ENCODE measurements around the gene BLOC1S4. TPM values are rescaled to one million over a fixed set of nuclear protein-coding genes. Genes with fewer than 3 reads are reported as not detected.

Gene BLOC1S4
- total RNA-seq, 1 donor from 2014 or later, result 19.1 TPM

GRCh38 chr4:6742989-6743388, 27.0 kb downstream of the BLOC1S4 start:
- Mint-ChIP-seq H3K27me3 (no peaks in the 10 kb centered on the region), H3K36me3 (no peaks in the 10 kb centered on the region), H3K4me3 (no peak overlapping the region), H3K27ac (no peak overlapping the region), H3K9me3 (no peaks in the 10 kb centered on the region), H3K4me1 (ENCODE audit: unreplicated experiment) (peaks cover 5% of the 10 kb centered on the region)
- TF ChIP-seq CTCF (conservative IDR thresholded peaks at IDR 0.05), result no peak
- no peak for DNase-seq (ENCODE audit: extremely low spot score, unreplicated experiment)

GRCh38 chr4:6746721-6747293, 30.8 kb downstream of the BLOC1S4 start:
- no peaks in the 10 kb centered on the region for H3K9me3 Mint-ChIP-seq
- H3K4me3 Mint-ChIP-seq, result no peak overlapping the region
- no peak overlapping the region for H3K27ac Mint-ChIP-seq
- no peak for TF ChIP-seq CTCF (conservative IDR thresholded peaks at IDR 0.05)
- H3K4me1 Mint-ChIP-seq (ENCODE audit: unreplicated experiment), result peaks cover 20% of the 10 kb centered on the region
- H3K36me3 Mint-ChIP-seq, result no peaks in the 10 kb centered on the region
- no peaks in the 10 kb centered on the region for H3K27me3 Mint-ChIP-seq
- DNase-seq (ENCODE audit: extremely low spot score, unreplicated experiment), result no peak

GRCh38 chr4:6747294-6748051, 31.5 kb downstream of the BLOC1S4 start:
- TF ChIP-seq CTCF (conservative IDR thresholded peaks at IDR 0.05), result no peak
- no peak overlapping the region for H3K4me3 Mint-ChIP-seq
- H3K9me3 Mint-ChIP-seq, result no peaks in the 10 kb centered on the region
- H3K4me1 Mint-ChIP-seq (ENCODE audit: unreplicated experiment), result peaks cover 21% of the 10 kb centered on the region
- H3K27ac Mint-ChIP-seq, result no peak overlapping the region
- H3K36me3 Mint-ChIP-seq, result no peaks in the 10 kb centered on the region
- no peak for DNase-seq (ENCODE audit: extremely low spot score, unreplicated experiment)
- H3K27me3 Mint-ChIP-seq, result no peaks in the 10 kb centered on the region

DNA sequence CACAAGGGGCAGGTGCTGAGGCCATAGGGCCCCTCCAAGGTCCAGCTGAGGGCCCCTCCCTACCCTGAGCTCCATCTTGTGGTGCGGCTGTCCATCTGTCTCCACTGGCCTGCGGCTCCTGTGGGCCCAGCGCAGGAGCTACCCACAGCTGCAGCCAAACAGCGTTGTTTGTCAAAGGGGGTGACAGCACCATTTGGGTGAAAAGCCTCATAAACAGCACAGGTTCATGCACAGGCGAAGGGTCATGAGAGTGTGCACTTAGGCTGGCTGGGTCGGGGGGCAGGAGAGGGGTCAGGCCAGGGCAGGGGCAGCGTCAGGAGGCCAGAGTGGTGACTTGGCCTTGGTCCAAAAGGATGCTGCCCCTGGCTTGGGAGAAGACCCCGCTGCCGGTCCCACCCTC, 32.3 kb downstream of the BLOC1S4 start:
- H3K36me3 Mint-ChIP-seq, result no peaks in the 10 kb centered on the region
- peaks cover 21% of the 10 kb centered on the region for H3K4me1 Mint-ChIP-seq (ENCODE audit: unreplicated experiment)
- no peak overlapping the region for H3K27ac Mint-ChIP-seq
- DNase-seq (ENCODE audit: extremely low spot score, unreplicated experiment), result no peak
- TF ChIP-seq CTCF (conservative IDR thresholded peaks at IDR 0.05), result no peak
- no peaks in the 10 kb centered on the region for H3K9me3 Mint-ChIP-seq
- no peaks in the 10 kb centered on the region for H3K27me3 Mint-ChIP-seq
- no peak overlapping the region for H3K4me3 Mint-ChIP-seq

GRCh38 chr4:6749340-6750171, 33.6 kb downstream of the BLOC1S4 start:
- Mint-ChIP-seq H3K27ac (peak overlapping the region; percentile 67), H3K4me1 (ENCODE audit: unreplicated experiment) (peaks cover 21% of the 10 kb centered on the region), H3K4me3 (peak overlapping the region; percentile 57), H3K27me3 (no peaks in the 10 kb centered on the region), H3K36me3 (no peaks in the 10 kb centered on the region), H3K9me3 (no peaks in the 10 kb centered on the region)
- no peak for DNase-seq (ENCODE audit: extremely low spot score, unreplicated experiment)
- TF ChIP-seq CTCF (conservative IDR thresholded peaks at IDR 0.05), result no peak
